ENCODE results near the gene ALG9. TPM values are rescaled to one million over a fixed set of nuclear protein-coding genes. Genes with fewer than 3 reads are reported as not detected.
A peak's percentile ranks its signal among the peaks of the same experiment; 100 is the strongest.

The ALG9 gene
- total RNA-seq, 2 experiments from 2014 or later: 29.2 to 31.1 TPM

GRCh38 chr11:111845276-111846028 lies 25.9 kb downstream of the ALG9 start:
- CTCF ChIA-PET: interaction anchor here (0.7 to 2.0 kb wide), 6 partner anchors 13 to 391 kb away, joined by 3 to 8 read pairs (median 4); no protein-coding TSS in a partner anchor

DNA sequence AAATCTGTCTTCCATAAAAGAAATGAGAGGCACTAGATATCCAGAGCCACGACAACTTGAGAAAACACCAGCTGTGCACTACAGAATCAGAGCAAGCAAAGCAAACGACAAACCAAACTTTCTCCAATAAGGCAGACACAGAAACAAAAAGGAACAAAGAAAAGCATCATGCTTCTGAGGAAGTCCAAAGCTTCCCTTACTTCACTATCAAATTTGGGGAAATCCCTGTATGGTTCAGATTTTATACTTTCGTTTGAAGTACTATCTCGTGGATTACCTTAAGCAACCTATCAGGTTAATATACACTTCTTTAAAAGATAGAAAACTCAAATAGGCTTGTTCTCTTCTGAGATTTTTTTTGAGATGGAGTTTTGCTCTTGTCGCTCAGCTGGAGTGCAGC lies 27.7 kb downstream of the ALG9 start:
- Mint-ChIP-seq H3K27ac (no peak overlapping the region), H3K4me1 (ENCODE audit: low read depth) (peaks cover 3% of the 10 kb centered on the region), H3K27me3 (ENCODE audit: low read depth) (no peaks in the 10 kb centered on the region), H3K4me3 (no peak overlapping the region), H3K36me3 (ENCODE audit: low read depth) (peaks cover 25% of the 10 kb centered on the region), H3K9me3 (ENCODE audit: insufficient read depth) (no peaks in the 10 kb centered on the region)
- POLR2A ChIA-PET: no interaction called here
- DNase-seq: no peak
- ATAC-seq: no peak
- CTCF ChIA-PET: interaction anchor here (1.2 to 4.1 kb wide), 10 partner anchors 11 to 388 kb away, joined by 3 to 37 read pairs (median 4); partner anchors contain the start of gene PPP2R1B

More at GRCh38 chr11:111845276-111846028, 25.9 kb downstream of the ALG9 start:
- Mint-ChIP-seq H3K4me3 (no peak overlapping the region), H3K4me1 (ENCODE audit: low read depth) (peaks cover 3% of the 10 kb centered on the region), H3K27ac (no peak overlapping the region), H3K9me3 (ENCODE audit: insufficient read depth) (no peaks in the 10 kb centered on the region), H3K27me3 (ENCODE audit: low read depth) (no peaks in the 10 kb centered on the region), H3K36me3 (ENCODE audit: low read depth) (peaks cover 31% of the 10 kb centered on the region)
- DNase-seq (no peak), ATAC-seq (no peak)
- POLR2A ChIA-PET: no interaction called here

DNA sequence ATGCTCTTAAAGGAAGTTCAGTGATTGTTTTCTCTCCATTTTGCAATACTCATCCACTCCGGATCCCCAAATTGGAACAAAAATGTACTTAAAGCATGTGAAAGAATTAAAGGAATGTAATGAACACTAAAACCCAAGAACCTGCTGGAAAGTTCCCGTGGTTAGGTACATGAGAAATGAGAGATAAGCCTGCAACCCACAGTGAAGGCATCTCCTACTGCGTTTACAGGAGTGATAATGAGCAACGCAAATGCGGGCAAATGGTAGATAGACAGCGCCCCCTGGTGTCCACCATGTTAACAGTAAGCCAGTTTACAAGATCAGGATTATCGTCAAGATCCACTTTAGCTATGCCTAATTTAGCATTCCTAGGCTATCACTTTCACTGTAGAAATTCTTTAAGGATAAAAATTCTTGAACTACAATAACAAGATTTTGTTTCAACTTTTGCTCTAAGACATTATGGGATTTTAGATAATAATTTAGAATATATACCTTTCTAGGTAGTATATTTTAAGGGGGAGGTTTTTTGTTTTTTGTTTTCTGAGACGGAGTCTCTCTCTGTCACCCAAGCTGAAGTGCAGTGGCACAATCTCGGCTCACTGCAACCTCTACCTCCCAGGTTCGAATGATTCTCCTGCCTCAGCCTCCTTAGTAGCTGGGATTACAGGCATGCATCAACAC lies 29.9 kb downstream of the ALG9 start:
- POLR2A ChIA-PET: interaction anchor here (0.6 to 0.7 kb wide), 2 partner anchors 77 to 239 kb away, joined by 3 read pairs; no protein-coding TSS in a partner anchor
- no peaks in the 10 kb centered on the region for H3K9me3 Mint-ChIP-seq (ENCODE audit: insufficient read depth)
- CTCF ChIA-PET: interaction anchor here (0.6 to 4.1 kb wide), 34 partner anchors 8 to 298 kb away, joined by 3 to 37 read pairs (median 4); partner anchors contain the start of genes ALG9 and CRYAB

GRCh38 chr11:111840143-111840542 lies 31.2 kb downstream of the ALG9 start:
- CTCF ChIA-PET: interaction anchor here (1.0 to 4.1 kb wide), 5 partner anchors 11 to 253 kb away, joined by 3 to 37 read pairs (median 5); no protein-coding TSS in a partner anchor
- Mint-ChIP-seq H3K36me3 (ENCODE audit: low read depth) (peaks cover 27% of the 10 kb centered on the region), H3K4me1 (ENCODE audit: low read depth) (peaks cover 20% of the 10 kb centered on the region), H3K9me3 (ENCODE audit: insufficient read depth) (no peaks in the 10 kb centered on the region), H3K27me3 (ENCODE audit: low read depth) (no peaks in the 10 kb centered on the region), H3K27ac (no peak overlapping the region), H3K4me3 (no peak overlapping the region)
- DNase-seq (no peak), ATAC-seq (no peak)
- POLR2A ChIA-PET: no interaction called here

More for the DNA sequence above, 29.9 kb downstream of the ALG9 start:
- ATAC-seq (peak; percentile 89), DNase-seq (peak; percentile 93)
- Mint-ChIP-seq H3K27me3 (ENCODE audit: low read depth) (no peaks in the 10 kb centered on the region), H3K4me1 (ENCODE audit: low read depth) (peaks cover 14% of the 10 kb centered on the region), H3K27ac (no peak overlapping the region), H3K4me3 (no peak overlapping the region), H3K36me3 (ENCODE audit: low read depth) (peaks cover 25% of the 10 kb centered on the region)

- H3K4me3 Mint-ChIP-seq: no peak overlapping the region
- CTCF ChIA-PET: interaction anchor here (1.1 kb wide), 1 partner anchor 62 kb away, joined by 4 read pairs; no protein-coding TSS in a partner anchor
- ATAC-seq (no peak), DNase-seq (no peak)
- POLR2A ChIA-PET: no interaction called here
- no peaks in the 10 kb centered on the region for H3K9me3 Mint-ChIP-seq (ENCODE audit: insufficient read depth)
- H3K27ac Mint-ChIP-seq: no peak overlapping the region
- no peaks in the 10 kb centered on the region for H3K27me3 Mint-ChIP-seq (ENCODE audit: low read depth)
- H3K36me3 Mint-ChIP-seq (ENCODE audit: low read depth): peaks cover 40% of the 10 kb centered on the region
- peaks cover 20% of the 10 kb centered on the region for H3K4me1 Mint-ChIP-seq (ENCODE audit: low read depth)
These were observed 33.3 kb downstream of the ALG9 start for GRCh38 chr11:111838054-111838453.

DNA sequence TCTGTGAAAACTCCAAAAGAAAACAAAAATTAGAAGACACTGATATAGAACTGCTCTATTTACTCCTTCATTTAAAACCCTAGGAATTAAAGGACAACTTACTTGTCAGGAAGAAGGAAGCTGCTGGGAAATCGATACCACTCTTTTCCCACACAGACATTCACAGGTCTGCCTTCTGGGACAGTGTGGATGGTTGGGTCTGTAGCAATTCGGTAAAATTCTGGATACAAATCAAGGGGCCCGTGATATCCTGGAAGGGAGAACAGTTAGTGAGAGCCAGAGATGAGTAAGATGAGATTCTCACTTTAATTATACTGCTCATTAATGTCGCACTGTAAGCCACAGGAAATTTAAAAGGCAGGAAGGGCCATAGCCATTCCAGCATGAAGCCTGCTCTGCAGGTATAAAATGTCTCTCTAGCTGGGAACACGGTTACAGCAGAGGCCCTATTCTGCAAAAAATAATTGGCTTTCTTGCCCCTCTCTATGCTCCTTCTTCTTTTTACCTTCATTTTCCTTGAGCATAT lies 34.0 kb downstream of the ALG9 start:
- DNase-seq (no peak), ATAC-seq (no peak)
- H3K27me3 Mint-ChIP-seq (ENCODE audit: low read depth): no peaks in the 10 kb centered on the region
- POLR2A ChIA-PET: no interaction called here
- peaks cover 40% of the 10 kb centered on the region for H3K36me3 Mint-ChIP-seq (ENCODE audit: low read depth)
- peaks cover 20% of the 10 kb centered on the region for H3K4me1 Mint-ChIP-seq (ENCODE audit: low read depth)
- no peak overlapping the region for H3K4me3 Mint-ChIP-seq
- CTCF ChIA-PET: no interaction called here
- no peaks in the 10 kb centered on the region for H3K9me3 Mint-ChIP-seq (ENCODE audit: insufficient read depth)
- H3K27ac Mint-ChIP-seq: no peak overlapping the region

- Mint-ChIP-seq H3K4me1 (ENCODE audit: low read depth) (peaks cover 20% of the 10 kb centered on the region), H3K27ac (no peak overlapping the region), H3K9me3 (ENCODE audit: insufficient read depth) (no peaks in the 10 kb centered on the region), H3K4me3 (no peak overlapping the region), H3K27me3 (ENCODE audit: low read depth) (no peaks in the 10 kb centered on the region), H3K36me3 (ENCODE audit: low read depth) (peaks cover 42% of the 10 kb centered on the region)
- ATAC-seq (peak; percentile 59), DNase-seq (no peak)
- POLR2A ChIA-PET: no interaction called here
- CTCF ChIA-PET: interaction anchor here (1.0 kb wide), 1 partner anchor 250 kb away, joined by 3 read pairs; no protein-coding TSS in a partner anchor
These were observed 34.7 kb downstream of the ALG9 start for GRCh38 chr11:111836721-111837120.

DNA sequence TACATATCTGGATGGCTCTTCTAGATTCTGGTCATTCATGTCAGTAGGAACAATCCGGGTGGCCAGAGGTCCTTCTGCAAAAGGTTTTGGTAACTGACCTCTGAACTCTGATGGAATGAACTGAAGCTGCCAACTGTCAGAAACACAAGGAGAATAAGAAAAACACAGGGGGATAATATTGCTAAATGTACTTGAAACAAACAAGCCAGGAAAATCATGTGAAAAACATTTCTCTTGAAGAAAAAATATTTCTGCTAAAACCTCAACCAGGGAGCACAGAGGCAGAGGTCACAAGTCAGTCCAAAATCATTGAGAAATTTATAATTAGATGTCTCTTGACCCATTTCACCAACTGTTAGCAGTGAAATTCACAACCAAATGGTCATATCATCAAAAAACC lies 35.2 kb downstream of the ALG9 start:
- H3K4me1 Mint-ChIP-seq (ENCODE audit: low read depth): peaks cover 18% of the 10 kb centered on the region
- ATAC-seq (no peak), DNase-seq (no peak)
- H3K9me3 Mint-ChIP-seq (ENCODE audit: insufficient read depth): no peaks in the 10 kb centered on the region
- POLR2A ChIA-PET: no interaction called here
- H3K27me3 Mint-ChIP-seq (ENCODE audit: low read depth): no peaks in the 10 kb centered on the region
- CTCF ChIA-PET: interaction anchor here (1.0 kb wide), 1 partner anchor 249 kb away, joined by 3 read pairs; no protein-coding TSS in a partner anchor
- H3K4me3 Mint-ChIP-seq: no peak overlapping the region
- H3K27ac Mint-ChIP-seq: no peak overlapping the region
- H3K36me3 Mint-ChIP-seq (ENCODE audit: low read depth): peaks cover 46% of the 10 kb centered on the region

DNA sequence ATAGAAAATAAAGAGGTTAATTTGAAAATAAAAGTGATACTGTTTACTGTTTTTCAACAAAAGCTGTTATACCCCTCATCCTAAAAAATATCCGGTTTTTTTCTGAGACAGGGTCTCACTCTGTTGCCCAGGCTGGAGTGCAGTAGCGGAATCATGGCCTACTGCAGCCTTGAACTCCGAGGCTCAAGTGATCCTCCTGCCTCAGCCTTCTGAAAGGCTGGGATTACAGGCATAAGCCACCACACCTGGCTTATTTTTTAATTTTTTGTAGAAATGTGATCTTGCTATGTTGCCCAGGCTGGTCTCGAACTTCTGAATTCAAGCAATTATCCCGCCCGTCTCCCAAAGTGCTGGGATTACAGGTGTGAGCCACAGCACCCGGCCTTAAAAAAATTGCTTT lies 35.7 kb downstream of the ALG9 start:
- Mint-ChIP-seq H3K4me1 (ENCODE audit: low read depth) (peaks cover 17% of the 10 kb centered on the region), H3K4me3 (no peak overlapping the region), H3K9me3 (ENCODE audit: insufficient read depth) (no peaks in the 10 kb centered on the region), H3K27me3 (ENCODE audit: low read depth) (no peaks in the 10 kb centered on the region), H3K27ac (no peak overlapping the region), H3K36me3 (ENCODE audit: low read depth) (peaks cover 46% of the 10 kb centered on the region)
- POLR2A ChIA-PET: no interaction called here
- ATAC-seq (no peak), DNase-seq (no peak)
- CTCF ChIA-PET: interaction anchor here (1.0 kb wide), 1 partner anchor 231 kb away, joined by 4 read pairs; no protein-coding TSS in a partner anchor

DNA sequence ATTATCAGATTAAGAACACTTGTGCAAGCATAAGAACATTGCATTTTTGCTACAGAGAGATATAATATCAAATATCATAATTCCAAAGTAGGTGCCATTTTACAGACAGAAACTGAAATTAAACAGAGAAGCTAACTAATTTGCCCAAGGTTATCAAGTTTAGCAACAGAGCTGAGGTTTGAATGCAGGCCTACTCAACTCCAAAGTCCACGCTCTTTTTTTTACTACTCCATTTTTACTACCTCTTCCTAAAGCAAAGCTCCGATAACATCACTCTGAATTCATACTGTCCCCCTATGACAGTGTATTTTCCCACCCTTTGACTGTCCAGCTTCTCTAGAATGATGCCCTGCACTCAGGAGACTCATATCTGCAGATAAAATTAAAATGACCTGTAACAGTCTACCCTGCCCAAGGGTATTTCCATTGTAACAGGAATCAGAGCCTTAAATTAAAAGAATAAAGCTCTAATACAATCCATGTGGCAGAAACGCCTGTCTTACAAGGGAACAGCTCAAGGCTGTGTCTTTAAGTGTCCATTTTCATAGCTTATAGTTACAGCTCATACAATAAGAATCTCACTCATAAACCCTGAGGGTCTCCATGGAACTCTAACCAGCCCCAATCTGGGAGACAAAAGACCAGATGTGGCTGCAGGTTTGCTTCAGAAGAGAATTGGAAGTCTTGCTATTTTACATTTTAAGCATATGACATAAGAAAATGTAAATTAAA lies 36.8 kb downstream of the ALG9 start:
- CTCF ChIA-PET: interaction anchor here (1.0 to 1.4 kb wide), 3 partner anchors 57 to 248 kb away, joined by 4 to 8 read pairs (median 5); no protein-coding TSS in a partner anchor

GRCh38 chr11:111833524-111833923 lies 37.9 kb downstream of the ALG9 start:
- DNase-seq: no peak
- Mint-ChIP-seq H3K27me3 (ENCODE audit: low read depth) (no peaks in the 10 kb centered on the region), H3K27ac (no peak overlapping the region), H3K36me3 (ENCODE audit: low read depth) (peaks cover 54% of the 10 kb centered on the region), H3K9me3 (ENCODE audit: insufficient read depth) (no peaks in the 10 kb centered on the region), H3K4me3 (no peak overlapping the region), H3K4me1 (ENCODE audit: low read depth) (peaks cover 17% of the 10 kb centered on the region)
- ChIA-PET POLR2A (no interaction called here), CTCF (interaction anchor here (0.7 to 3.1 kb wide), 9 partner anchors 8 to 379 kb away, joined by 3 to 20 read pairs (median 4); no protein-coding TSS in a partner anchor)
- no peak for ATAC-seq

More for the DNA sequence above, 36.8 kb downstream of the ALG9 start:
- no peak overlapping the region for H3K27ac Mint-ChIP-seq
- POLR2A ChIA-PET: no interaction called here
- peaks cover 17% of the 10 kb centered on the region for H3K4me1 Mint-ChIP-seq (ENCODE audit: low read depth)
- no peak overlapping the region for H3K4me3 Mint-ChIP-seq
- ATAC-seq: no peak
- no peak for DNase-seq
- no peaks in the 10 kb centered on the region for H3K27me3 Mint-ChIP-seq (ENCODE audit: low read depth)
- H3K36me3 Mint-ChIP-seq (ENCODE audit: low read depth): peaks cover 51% of the 10 kb centered on the region
- no peaks in the 10 kb centered on the region for H3K9me3 Mint-ChIP-seq (ENCODE audit: insufficient read depth)
